Heart left ventricle (tissue), 16 donors: ENCODE data around the gene ATP2B2. TPM values are rescaled to one million over a fixed set of nuclear protein-coding genes. Genes with fewer than 3 reads are reported as not detected.

Experiments
- ATAC-seq, 4 donors: fragments of 200-7000 bp; cut with Tn5 transposase; one replicate each; pipeline ENCODE4 v1.9.1; 2020 to 2022; ENCODE audit warnings: moderate library complexity in 4 of 4, mild to moderate bottlenecking in 3 of 4, moderate number of reproducible peaks in 1 of 4
- DNase-seq, 5 donors: peaks; one replicate each; pipeline ENCODE4 v3.0.0-alpha.2; 2020
- H3K27ac ChIP-seq, 12 donors: fragments of 200-600 bp; sonication (generic) in 4 of 12; one replicate each; pipeline versions ENCODE4 v1.5.0 to v1.8.0; 2016 to 2022; ENCODE audit warnings: mild to moderate bottlenecking in 2 of 12
- H3K27me3 ChIP-seq, 9 donors: fragments of 200-600 bp; sonication (generic) in 2 of 9; one replicate each; pipeline versions ENCODE4 v1.5.1 to v1.8.0; 2016 to 2022; ENCODE audit warnings: mild to moderate bottlenecking in 3 of 9
- H3K36me3 ChIP-seq, 9 donors: fragments of 200-600 bp; sonication (generic) in 2 of 9; one replicate each; pipeline versions ENCODE4 v1.5.0 to v1.8.0; 2018 to 2022; ENCODE audit warnings: mild to moderate bottlenecking in 2 of 9
- H3K4me1 ChIP-seq, 12 donors: fragments of 200-600 bp; sonication (generic) in 4 of 12; one replicate each; pipeline versions ENCODE4 v1.5.0 to v1.8.0; 2016 to 2022; ENCODE audit warnings: mild to moderate bottlenecking in 3 of 12
- H3K4me3 ChIP-seq, 12 donors: fragments of 200-600 bp; sonication (generic) in 4 of 12; one replicate each; pipeline versions ENCODE4 v1.5.0 to v1.8.0; 2017 to 2022; ENCODE audit warnings: mild to moderate bottlenecking in 9 of 12, moderate library complexity in 4 of 12
- H3K9me3 ChIP-seq, 12 donors: fragments of 200-600 bp; sonication (generic) in 4 of 12; one replicate each; pipeline versions ENCODE4 v1.5.0 to v1.8.0; 2016 to 2022; ENCODE audit warnings: mild to moderate bottlenecking in 1 of 12
- CTCF ChIP-seq, 12 donors: fragments of 200-600 bp; sonication (generic) in 4 of 12; IDR thresholded peaks; one replicate each; pipeline versions ENCODE4 v1.5.0 to v1.8.0; 2018 to 2022; ENCODE audit warnings: antibody characterized with exemption in 12 of 12, mild to moderate bottlenecking in 5 of 12
- POLR2A ChIP-seq, 2 donors: fragments of 450-650 bp; IDR thresholded peaks; one replicate each; pipeline ENCODE4 v1.6.1; 2017; ENCODE audit warnings: antibody characterized with exemption in 2 of 2, mild to moderate bottlenecking in 2 of 2, moderate library complexity in 2 of 2
- WGBS, 4 donors: extraction: QIAGEN DNeasy Blood & Tissue Kit in 2 of 4; methylation state at CpG; one replicate each; pipeline versions ENCODE4 v1.1.5 to v1.1.7; 2013 to 2018; 5-methylcytosine and 5-hydroxymethylcytosine counted together
- intact Hi-C, 10 donors: fragments of 100-400 bp; cut with DNase I; formaldehyde crosslinking; loops; one replicate each; pipeline versions ENCODE4 v1.11.1 to v1.14.2; 2022
- polyA plus RNA-seq, 2 donors: library from polyadenylated mRNA; stranded (reverse); fragments of 200-250 nt; gene quantifications; one replicate each; pipeline ENCODE4 v1.2.3, GENCODE V29; 2013
- total RNA-seq, 9 donors: library from RNA; depleted of rRNA in 2 of 9; stranded (reverse); fragments of >200 nt in 2 of 9; fragmentation: NEBNext Ultra II Directional in 3 of 9; extraction: Animal tissue kit (Norgen Biotek cat#: 25700) in 3 of 9; gene quantifications; one replicate each; pipeline versions ENCODE4 v1.1.0 to v1.2.4, GENCODE V29; 2016 to 2023
- donor health status: ischemic (EF 13 %, LVEDD 7.1; RV severe dilation, severe dysfunction).
- donor health status: healthy with polysubstance abuse.
- donor health status: DM: no; HTN: yes; CAD: no.
- donor health status: DM: no; HTN: no; CAD: no.
- donor health status: ischemic (EF 25% LVEDD 6.9; RV normal size, moderate dysfunction).
- donor health status: ischemic (EF 25% LVEDD 5.7; RV mildly dilated, moderate dysfunction).
- donor health status: healthy.
- donor health status: DM: yes; HTN: yes; CAD: no.
- donor health status: ischemic (EF 35%, LVEDD 5.7; RV mildly dilated, moderate dysfunction).
- donor health status: nonischemic (EF 11% LVEDD 7.7; RV severe dilation, severe dysfunction).
- donor health status: DM: yes; HTN: yes; CAD: no.
- donor health status: PGD.
- donor health status: ischemic (EF 29% LVEDD 5.4; RV normal size, mild dysfunction).
- donor health status: nonischemic (EF 23%, LVEDD 6.1; RV moderate dilation, normal function).

The ATP2B2 gene
- total and polyA plus RNA-seq, 11 donors = 0.01 to 0.35 (median 0.12) TPM; not detected in 3

DNA sequence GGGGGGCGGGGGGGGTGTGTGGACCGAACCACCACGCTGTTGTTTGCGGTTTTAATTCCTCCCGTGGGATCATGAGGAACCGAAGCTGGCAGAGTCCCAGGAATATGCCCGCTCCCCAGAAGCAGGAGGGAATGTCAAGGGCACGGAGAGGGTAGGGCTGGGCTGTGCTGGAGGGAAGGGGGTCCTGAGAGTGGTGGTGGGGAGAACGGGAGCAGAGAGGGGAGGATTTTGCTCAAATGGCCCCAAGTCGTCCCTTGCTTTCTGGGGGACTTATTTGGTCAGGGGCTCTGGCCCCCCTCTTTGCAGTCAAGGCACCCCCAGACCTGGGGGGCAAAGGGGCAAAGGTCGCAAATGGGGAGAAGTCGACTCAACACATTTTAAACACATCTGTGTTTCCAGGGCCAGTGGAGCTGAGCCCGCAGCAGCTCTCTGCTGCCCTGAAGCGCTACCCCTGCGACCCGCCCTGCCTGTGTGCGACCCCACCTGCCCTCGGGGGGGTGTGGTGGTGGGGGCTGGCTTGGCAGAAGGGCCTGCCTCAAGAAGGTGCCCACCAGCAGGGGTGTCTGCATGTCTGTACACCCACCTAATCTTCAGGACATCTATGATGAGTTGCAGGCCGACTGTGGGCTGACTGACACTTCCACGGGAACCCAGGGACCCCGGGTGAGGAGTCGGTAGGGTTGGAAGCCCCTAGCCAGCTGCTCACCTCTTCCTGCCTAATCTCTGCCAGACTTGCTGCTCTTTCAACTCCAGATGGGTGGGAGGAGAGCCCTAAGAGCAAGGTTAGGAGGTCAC is 602 bp upstream of the ATP2B2 start:
- no peak for DNase-seq
- H3K9me3 ChIP-seq = no peaks in the 10 kb centered on the region
- intact Hi-C loops = no loop called here
- peak overlapping the region in 9 of 12 donors; percentile 16 to 41 (median 25) for H3K4me3 ChIP-seq
- H3K36me3 ChIP-seq = no peaks in the 10 kb centered on the region
- 19 to 38% (median 35%) methylated on average over 18 to 22 of the region's 22 CpGs for WGBS, 4 donors
- no peak overlapping the region for H3K27ac ChIP-seq
- H3K27me3 ChIP-seq = peaks cover 0 to 56% (median 23%) of the 10 kb centered on the region in 9 donors
- peaks cover 0 to 12% (median 0%) of the 10 kb centered on the region in 12 donors for H3K4me1 ChIP-seq
- TF ChIP-seq CTCF (IDR thresholded peaks at IDR 0.05) (no peak), POLR2A (IDR thresholded peaks at IDR 0.05) (no peak)
- ATAC-seq = no peak

DNA sequence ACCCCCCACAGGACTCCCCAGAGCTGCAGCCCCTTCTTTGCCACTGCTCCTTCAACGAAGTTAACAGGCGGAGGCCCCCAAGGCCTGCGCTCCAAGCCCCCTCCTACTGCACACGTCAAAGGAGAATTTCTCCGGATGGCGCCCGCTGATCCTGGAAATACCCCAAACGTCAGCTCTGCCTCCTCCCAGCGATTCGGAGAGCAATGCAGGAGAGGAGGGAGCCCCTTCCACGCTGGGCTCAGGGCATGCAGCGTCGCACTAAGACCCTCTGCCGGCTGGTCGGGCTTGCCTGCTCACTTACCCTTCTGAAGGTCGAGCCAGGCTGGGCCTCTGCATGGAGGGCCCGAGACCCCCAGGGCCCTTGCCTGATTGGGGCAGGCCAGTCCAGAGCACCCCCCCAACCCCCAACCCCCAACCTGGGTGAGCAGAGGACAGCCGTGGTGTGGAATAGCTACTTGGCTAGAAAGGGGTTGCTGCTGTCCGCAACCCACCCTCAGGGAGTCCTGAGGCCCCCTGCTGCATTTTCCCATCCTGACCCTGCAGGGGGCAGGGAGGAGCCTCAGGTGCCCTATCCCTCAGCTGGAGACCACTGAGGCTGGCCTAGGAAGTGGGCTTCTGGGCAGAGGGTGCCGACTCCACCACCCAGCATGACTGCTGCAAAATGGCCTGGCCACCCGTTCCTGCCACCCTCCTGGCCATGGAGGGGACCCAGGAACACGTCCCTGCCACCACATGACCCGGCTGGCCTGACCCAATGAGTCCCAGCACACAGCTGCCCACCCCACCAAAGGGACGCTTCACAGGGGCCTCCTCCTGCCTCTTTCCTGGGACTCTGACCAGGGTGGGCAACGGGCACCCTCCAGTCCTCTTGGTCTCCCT is 976 bp downstream of the ATP2B2 start:
- no peak overlapping the region for H3K27ac ChIP-seq
- no peak overlapping the region for H3K4me3 ChIP-seq
- H3K27me3 ChIP-seq = peaks cover 0 to 58% (median 23%) of the 10 kb centered on the region in 9 donors
- no peaks in the 10 kb centered on the region for H3K36me3 ChIP-seq
- no peak for DNase-seq
- no peak for TF ChIP-seq POLR2A (IDR thresholded peaks at IDR 0.05)
- TF ChIP-seq CTCF (IDR thresholded peaks at IDR 0.05) = no peak
- ATAC-seq = no peak
- no peaks in the 10 kb centered on the region for H3K9me3 ChIP-seq
- intact Hi-C loops = no loop called here
- peaks cover 0 to 12% (median 0%) of the 10 kb centered on the region in 12 donors for H3K4me1 ChIP-seq
- WGBS, 4 donors = 60 to 66% (median 65%) methylated on average over 14 to 25 of the region's 25 CpGs

DNA sequence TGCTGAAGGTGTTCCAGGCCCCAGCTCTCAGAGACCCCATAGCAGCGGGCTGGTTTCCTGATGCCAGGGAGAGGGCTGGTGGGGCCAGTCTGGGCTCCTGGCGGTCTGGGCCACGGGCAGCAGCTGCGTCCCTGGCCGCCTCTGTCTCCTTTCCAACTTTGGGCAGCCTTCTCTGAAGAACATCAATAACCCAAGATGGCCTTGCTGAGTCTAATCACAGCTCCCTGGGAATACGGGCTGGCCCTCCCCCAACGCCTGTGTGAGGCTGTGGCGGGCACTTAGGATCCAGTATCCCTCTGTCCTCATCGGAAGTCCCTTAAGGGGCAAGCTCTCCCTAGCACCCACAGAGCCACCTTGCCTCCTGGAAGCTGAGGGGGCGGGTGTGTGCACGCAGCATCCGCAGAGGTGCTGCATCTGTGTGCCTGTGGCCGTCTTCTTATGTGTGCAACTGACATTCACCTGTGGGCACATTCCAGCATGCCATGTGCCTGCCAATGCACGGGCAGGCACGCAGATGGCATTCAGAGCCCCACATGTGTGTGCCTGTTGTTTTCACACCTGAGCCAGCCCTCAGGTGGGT is 2.1 kb downstream of the ATP2B2 start:
- Histone ChIP-seq H3K9me3 (no peaks in the 10 kb centered on the region), H3K4me3 (no peak overlapping the region), H3K27ac (no peak overlapping the region), H3K36me3 (no peaks in the 10 kb centered on the region), H3K27me3 (peaks cover 0 to 59% (median 23%) of the 10 kb centered on the region in 9 donors), H3K4me1 (peaks cover 0 to 12% (median 0%) of the 10 kb centered on the region in 12 donors)
- DNase-seq (no peak), ATAC-seq (no peak)
- intact Hi-C loops = no loop called here
- TF ChIP-seq POLR2A (IDR thresholded peaks at IDR 0.05) (no peak), CTCF (IDR thresholded peaks at IDR 0.05) (no peak)
- 75 to 82% (median 80%) methylated on average over 8 to 15 of the region's 15 CpGs for WGBS, 4 donors
